ENCODE results near the gene MLLT6. TPM values are rescaled to one million over a fixed set of nuclear protein-coding genes. Genes with fewer than 3 reads are reported as not detected.

The MLLT6 gene
- total RNA-seq, 1 experiment from 2014 or later: 72.5 TPM

- peaks cover 32% of the 10 kb centered on the region for H3K4me1 Mint-ChIP-seq (ENCODE audit: low read depth, unreplicated experiment)
- no peak for TF ChIP-seq CTCF (IDR thresholded peaks at IDR 0.05; ENCODE audit: insufficient read depth in 1 of 2, low read depth in 1 of 2, low read length in 1 of 2, severe bottlenecking in 1 of 2, unreplicated experiment in 1 of 2)
- peaks cover 37% of the 10 kb centered on the region for H3K36me3 Mint-ChIP-seq (ENCODE audit: insufficient read depth, unreplicated experiment)
- H3K9me3 Mint-ChIP-seq (ENCODE audit: unreplicated experiment): no peaks in the 10 kb centered on the region
- peaks cover 18% of the 10 kb centered on the region for H3K4me1 ChIP-seq
- ChIA-PET CTCF (interaction anchor here (0.5 to 1.1 kb wide), 3 partner anchors 9 to 236 kb away, joined by 3 to 5 read pairs (median 4); no protein-coding TSS in a partner anchor), POLR2A (no interaction called here)
- no TSS peak for BruUV-seq (replicated peaks)
- no peak overlapping the region for H3K4me3 Mint-ChIP-seq (ENCODE audit: unreplicated experiment)
- intact Hi-C loops (cut with micrococcal nuclease; ENCODE audit: unreplicated experiment): no loop called here
- H3K27ac Mint-ChIP-seq (ENCODE audit: unreplicated experiment): peak overlapping the region; percentile 60
- DNase-seq: no peak
- H3K36me3 ChIP-seq (ENCODE audit: control insufficient read depth, insufficient read depth, low read length): peaks cover 1% of the 10 kb centered on the region; the same call in 1 of the 2 replicates
- no peaks in the 10 kb centered on the region for H3K27me3 Mint-ChIP-seq (ENCODE audit: insufficient read depth, unreplicated experiment)
- no peak overlapping the region for H3K4me3 ChIP-seq (ENCODE audit: low read depth, low read length)
- no peaks in the 10 kb centered on the region for H3K9me3 ChIP-seq
- H3K27me3 ChIP-seq (replicated peaks; ENCODE audit: control insufficient read depth, insufficient read depth, low read length): no peaks in the 10 kb centered on the region
These were observed 38.6 kb downstream of the MLLT6 start for GRCh38 chr17:38743556-38744171.

GRCh38 chr17:38745545-38745944, 40.5 kb downstream of the MLLT6 start:
- Mint-ChIP-seq H3K9me3 (ENCODE audit: unreplicated experiment) (no peaks in the 10 kb centered on the region), H3K36me3 (ENCODE audit: insufficient read depth, unreplicated experiment) (peaks cover 32% of the 10 kb centered on the region), H3K4me3 (ENCODE audit: unreplicated experiment) (peak overlapping the region; percentile 79), H3K27me3 (ENCODE audit: insufficient read depth, unreplicated experiment) (no peaks in the 10 kb centered on the region), H3K27ac (ENCODE audit: unreplicated experiment) (no peak overlapping the region), H3K4me1 (ENCODE audit: low read depth, unreplicated experiment) (peaks cover 32% of the 10 kb centered on the region)
- Histone ChIP-seq H3K9me3 (no peaks in the 10 kb centered on the region), H3K4me3 (ENCODE audit: low read depth, low read length) (no peak overlapping the region), H3K36me3 (ENCODE audit: control insufficient read depth, insufficient read depth, low read length) (no peaks in the 10 kb centered on the region), H3K27me3 (replicated peaks; ENCODE audit: control insufficient read depth, insufficient read depth, low read length) (no peaks in the 10 kb centered on the region), H3K4me1 (peaks cover 25% of the 10 kb centered on the region)
- ChIA-PET POLR2A (interaction anchor here (0.5 kb wide), 1 partner anchor 30 kb away, joined by 4 read pairs; no protein-coding TSS in a partner anchor), CTCF (interaction anchor here (2.4 kb wide), 1 partner anchor 10 kb away, joined by 11 read pairs; no protein-coding TSS in a partner anchor)
- no peak for DNase-seq
- TF ChIP-seq CTCF (IDR thresholded peaks at IDR 0.05; ENCODE audit: insufficient read depth in 1 of 2, low read depth in 1 of 2, low read length in 1 of 2, severe bottlenecking in 1 of 2, unreplicated experiment in 1 of 2): no peak
- intact Hi-C loops (cut with micrococcal nuclease; ENCODE audit: unreplicated experiment): no loop called here
- BruUV-seq (replicated peaks): no TSS peak

- BruUV-seq (replicated peaks): TSS peak; percentile 28
- POLR2A ChIA-PET: interaction anchor here (0.5 kb wide), 1 partner anchor 30 kb away, joined by 4 read pairs; no protein-coding TSS in a partner anchor
These were observed 41.2 kb downstream of the MLLT6 start for GRCh38 chr17:38746004-38746848.

More at GRCh38 chr17:38746004-38746848, 41.2 kb downstream of the MLLT6 start:
- intact Hi-C loops (cut with micrococcal nuclease; ENCODE audit: unreplicated experiment): no loop called here
- CTCF ChIA-PET: interaction anchor here (0.5 to 2.4 kb wide), 3 partner anchors 9 to 16 kb away, joined by 3 to 11 read pairs (median 4); partner anchors contain the start of gene CISD3
- no peaks in the 10 kb centered on the region for H3K27me3 Mint-ChIP-seq (ENCODE audit: insufficient read depth, unreplicated experiment)
- H3K4me1 ChIP-seq: peaks cover 27% of the 10 kb centered on the region
- no peak for TF ChIP-seq CTCF (IDR thresholded peaks at IDR 0.05; ENCODE audit: insufficient read depth in 1 of 2, low read depth in 1 of 2, low read length in 1 of 2, severe bottlenecking in 1 of 2, unreplicated experiment in 1 of 2)
- no peaks in the 10 kb centered on the region for H3K27me3 ChIP-seq (replicated peaks; ENCODE audit: control insufficient read depth, insufficient read depth, low read length)
- H3K36me3 Mint-ChIP-seq (ENCODE audit: insufficient read depth, unreplicated experiment): peaks cover 32% of the 10 kb centered on the region
- peak overlapping the region; percentile 1 for H3K27ac Mint-ChIP-seq (ENCODE audit: unreplicated experiment)
- H3K4me3 ChIP-seq (ENCODE audit: low read depth, low read length): peak overlapping the region; percentile 90
- DNase-seq: no peak
- H3K4me1 Mint-ChIP-seq (ENCODE audit: low read depth, unreplicated experiment): peaks cover 37% of the 10 kb centered on the region
- no peaks in the 10 kb centered on the region for H3K9me3 ChIP-seq
- no peaks in the 10 kb centered on the region for H3K36me3 ChIP-seq (ENCODE audit: control insufficient read depth, insufficient read depth, low read length)
- H3K9me3 Mint-ChIP-seq (ENCODE audit: unreplicated experiment): no peaks in the 10 kb centered on the region
- H3K4me3 Mint-ChIP-seq (ENCODE audit: unreplicated experiment): peak overlapping the region; percentile 79

Data from Caco-2 (cell line).